NCI-H526 treated with DMSO at 0.1 percent for 48 hours (cell line): Measurements from ENCODE around the gene SUMO4.

Source experiments
- DNase-seq: peaks from one replicate; lab custom pipeline; 2025; lab: John Stamatoyannopoulos, UW

Gene SUMO4

GRCh38 chr6:149400050-149400449, at the start of gene SUMO4:
TSS of gene SUMO4 (plus strand) at chr6:149400262. CDS start at chr6:149400392, 130 bp downstream.
- DNase-seq = no peak

GRCh38 chr6:149354009-149354408, 46.1 kb upstream of the SUMO4 start:
- DNase-seq = peak; percentile 14

GRCh38 chr6:149356081-149356750, 43.8 kb upstream of the SUMO4 start:
- no peak for DNase-seq

GRCh38 chr6:149357726-149358538, 42.1 kb upstream of the SUMO4 start:
- DNase-seq = no peak

- DNase-seq = no peak
Measured at GRCh38 chr6:149359440-149359839, 40.6 kb upstream of the SUMO4 start.

GRCh38 chr6:149360536-149360935, 39.5 kb upstream of the SUMO4 start:
- no peak for DNase-seq

GRCh38 chr6:149362289-149362688, 37.8 kb upstream of the SUMO4 start:
- no peak for DNase-seq

- no peak for DNase-seq
Measured at GRCh38 chr6:149363154-149363553, 36.9 kb upstream of the SUMO4 start.

GRCh38 chr6:149364557-149364956, 35.5 kb upstream of the SUMO4 start:
- no peak for DNase-seq

GRCh38 chr6:149365197-149365596, 34.9 kb upstream of the SUMO4 start:
- no peak for DNase-seq

GRCh38 chr6:149366267-149366921, 33.7 kb upstream of the SUMO4 start:
- no peak for DNase-seq

GRCh38 chr6:149368065-149368464, 32.0 kb upstream of the SUMO4 start:
- DNase-seq = no peak

GRCh38 chr6:149371154-149371553, 28.9 kb upstream of the SUMO4 start:
- DNase-seq = no peak

- no peak for DNase-seq
Measured at GRCh38 chr6:149372062-149372461, 28.0 kb upstream of the SUMO4 start.

GRCh38 chr6:149373511-149373910, 26.6 kb upstream of the SUMO4 start:
- no peak for DNase-seq

- DNase-seq = no peak
Measured at GRCh38 chr6:149379977-149380376, 20.1 kb upstream of the SUMO4 start.

- no peak for DNase-seq
Measured at GRCh38 chr6:149380523-149380922, 19.5 kb upstream of the SUMO4 start.

GRCh38 chr6:149383371-149383770, 16.7 kb upstream of the SUMO4 start:
- DNase-seq = no peak

GRCh38 chr6:149384464-149384863, 15.6 kb upstream of the SUMO4 start:
- DNase-seq = no peak

- no peak for DNase-seq
Measured at GRCh38 chr6:149385998-149386646, 13.9 kb upstream of the SUMO4 start.

- DNase-seq = no peak
Measured at GRCh38 chr6:149387779-149388512, 12.1 kb upstream of the SUMO4 start.
